Activated naive CD4-positive, alpha-beta T cell treated with anti-CD3 and anti-CD28 coated beads, Interleukin-2, amount 50 U/mL, for 24 hours (primary cell): Measurements from ENCODE around the gene GRWD1.
A peak's percentile ranks its signal among the peaks of the same experiment; 100 is the strongest.

Experiments used
- H3K27ac Mint-ChIP-seq: one replicate; pipeline ENCODE4 v1.8.0; 2021; ENCODE audit warnings: mild to moderate bottlenecking, mixed read lengths
- H3K27me3 Mint-ChIP-seq: one replicate; pipeline ENCODE4 v1.8.0; 2021; ENCODE audit warnings: mixed read lengths
- H3K36me3 Mint-ChIP-seq: one replicate; pipeline ENCODE4 v1.8.0; 2021; ENCODE audit warnings: mixed read lengths
- H3K4me1 Mint-ChIP-seq: one replicate; pipeline ENCODE4 v1.8.0; 2021; ENCODE audit warnings: mixed read lengths
- H3K4me3 Mint-ChIP-seq: one replicate; pipeline ENCODE4 v1.8.0; 2021; ENCODE audit warnings: mild to moderate bottlenecking, mixed read lengths
- H3K9me3 Mint-ChIP-seq: one replicate; pipeline ENCODE4 v1.8.0; 2021; ENCODE audit warnings: mixed read lengths

Gene GRWD1

GRCh38 chr19:48465215-48465614, 19.4 kb downstream of the GRWD1 start:
- H3K36me3 Mint-ChIP-seq, result peaks cover 1% of the 10 kb centered on the region
- H3K27me3 Mint-ChIP-seq, result no peaks in the 10 kb centered on the region
- H3K4me1 Mint-ChIP-seq, result peaks cover 19% of the 10 kb centered on the region
- H3K27ac Mint-ChIP-seq, result no peak overlapping the region
- no peak overlapping the region for H3K4me3 Mint-ChIP-seq
- no peaks in the 10 kb centered on the region for H3K9me3 Mint-ChIP-seq

- Mint-ChIP-seq H3K36me3 (peaks cover 3% of the 10 kb centered on the region), H3K4me1 (peaks cover 24% of the 10 kb centered on the region), H3K27ac (no peak overlapping the region), H3K27me3 (no peaks in the 10 kb centered on the region), H3K4me3 (no peak overlapping the region), H3K9me3 (no peaks in the 10 kb centered on the region)
Observed at GRCh38 chr19:48466561-48467325, 21.0 kb downstream of the GRWD1 start.

- Mint-ChIP-seq H3K27ac (peak overlapping the region; percentile 94), H3K9me3 (no peaks in the 10 kb centered on the region), H3K27me3 (no peaks in the 10 kb centered on the region), H3K36me3 (peaks cover 2% of the 10 kb centered on the region), H3K4me1 (peaks cover 31% of the 10 kb centered on the region), H3K4me3 (peak overlapping the region; percentile 97)
Observed at GRCh38 chr19:48468772-48469288, 23.0 kb downstream of the GRWD1 start.

DNA sequence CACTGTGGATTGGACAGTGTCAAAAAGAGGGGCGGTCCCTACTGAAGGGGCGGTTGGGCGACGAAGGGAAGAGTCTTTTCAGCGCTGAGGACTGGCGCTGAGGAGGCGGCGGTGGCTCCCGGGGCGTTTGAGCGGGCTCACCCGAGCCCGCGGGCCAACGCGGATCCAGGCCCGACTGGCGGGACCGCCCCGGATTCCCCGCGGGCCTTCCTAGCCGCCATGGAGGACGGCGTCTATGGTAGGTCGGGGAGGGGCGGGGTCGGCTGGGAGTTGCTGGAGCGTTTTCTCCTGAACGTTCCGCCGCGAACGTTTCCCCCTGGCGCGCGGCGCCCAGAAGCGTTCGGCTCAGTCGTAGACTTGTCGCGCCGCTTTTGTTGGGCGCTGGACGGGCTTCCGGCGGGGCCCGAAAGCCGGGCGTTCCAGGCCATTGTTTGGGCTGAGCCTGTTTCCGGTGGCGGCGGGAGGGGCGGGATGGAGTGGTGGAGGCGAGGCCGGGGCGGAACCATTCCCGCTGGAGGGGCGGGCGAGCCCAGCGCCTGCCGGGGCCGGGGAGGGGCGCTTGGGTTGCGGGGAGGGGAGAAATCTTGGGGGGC, 23.6 kb downstream of the GRWD1 start, which contains the start of gene CYTH2:
Gene CYTH2 (plus strand): TSS at position 81 of the 593 bp plus-strand sequence. CDS start 139 bp downstream, at position 220.
- Mint-ChIP-seq H3K4me3 (peak within 1 kb of the TSS; percentile 97), H3K9me3 (no peaks in the 10 kb centered on the region), H3K27me3 (no peaks in the 10 kb centered on the region), H3K4me1 (peaks cover 31% of the 10 kb centered on the region), H3K27ac (peak within 1 kb of the TSS; percentile 94), H3K36me3 (peaks cover 2% of the 10 kb centered on the region)

- Mint-ChIP-seq H3K27me3 (no peaks in the 10 kb centered on the region), H3K4me1 (peaks cover 31% of the 10 kb centered on the region), H3K36me3 (peaks cover 2% of the 10 kb centered on the region), H3K4me3 (peak overlapping the region; percentile 97), H3K9me3 (no peaks in the 10 kb centered on the region), H3K27ac (peak overlapping the region; percentile 59)
Observed at GRCh38 chr19:48469934-48470680, 24.3 kb downstream of the GRWD1 start.

DNA sequence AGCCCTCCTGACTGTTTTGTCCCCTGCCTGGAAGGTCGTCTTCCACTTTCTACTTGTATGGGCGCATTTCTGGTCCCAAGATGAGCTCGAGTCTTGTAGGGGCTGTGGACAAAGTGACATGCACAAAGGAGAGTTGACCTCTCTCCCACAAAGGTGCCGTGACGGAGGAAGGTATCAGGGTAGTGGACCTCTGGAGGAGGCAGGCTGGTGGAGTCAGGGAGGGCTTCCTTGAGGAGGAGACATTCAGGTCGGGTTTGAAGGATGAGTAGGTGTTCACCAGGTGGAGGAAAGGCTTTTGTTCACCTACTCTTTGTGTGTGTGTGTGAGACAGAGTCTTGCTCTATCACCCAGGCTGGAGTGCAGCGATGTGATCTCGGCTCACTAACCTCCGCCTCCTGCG, 25.1 kb downstream of the GRWD1 start:
- Mint-ChIP-seq H3K9me3 (no peaks in the 10 kb centered on the region), H3K27ac (no peak overlapping the region), H3K36me3 (peaks cover 3% of the 10 kb centered on the region), H3K4me3 (peak overlapping the region; percentile 27), H3K27me3 (no peaks in the 10 kb centered on the region), H3K4me1 (peaks cover 31% of the 10 kb centered on the region)

DNA sequence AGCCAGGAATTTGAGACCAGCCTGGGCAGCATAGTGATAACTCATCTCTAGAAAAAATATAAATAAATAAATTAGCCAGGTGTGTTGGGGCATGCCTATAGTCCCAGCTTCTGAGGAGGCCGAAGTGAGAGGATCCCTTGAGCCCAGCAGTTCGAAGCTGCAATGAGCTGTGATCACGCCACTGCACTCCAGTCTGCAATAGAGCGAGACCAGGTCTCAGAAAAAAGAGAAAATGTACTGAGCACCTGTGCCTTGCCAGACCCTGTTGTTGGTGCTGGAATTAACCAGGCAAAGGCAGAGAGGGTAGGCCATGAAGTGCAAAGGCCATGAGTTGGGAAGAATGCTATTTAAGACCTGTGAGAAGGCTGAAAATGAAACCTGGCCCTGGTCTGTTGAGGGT, 26.1 kb downstream of the GRWD1 start:
- Mint-ChIP-seq H3K9me3 (no peaks in the 10 kb centered on the region), H3K36me3 (peaks cover 3% of the 10 kb centered on the region), H3K27me3 (no peaks in the 10 kb centered on the region), H3K4me1 (peaks cover 31% of the 10 kb centered on the region), H3K4me3 (no peak overlapping the region), H3K27ac (no peak overlapping the region)

DNA sequence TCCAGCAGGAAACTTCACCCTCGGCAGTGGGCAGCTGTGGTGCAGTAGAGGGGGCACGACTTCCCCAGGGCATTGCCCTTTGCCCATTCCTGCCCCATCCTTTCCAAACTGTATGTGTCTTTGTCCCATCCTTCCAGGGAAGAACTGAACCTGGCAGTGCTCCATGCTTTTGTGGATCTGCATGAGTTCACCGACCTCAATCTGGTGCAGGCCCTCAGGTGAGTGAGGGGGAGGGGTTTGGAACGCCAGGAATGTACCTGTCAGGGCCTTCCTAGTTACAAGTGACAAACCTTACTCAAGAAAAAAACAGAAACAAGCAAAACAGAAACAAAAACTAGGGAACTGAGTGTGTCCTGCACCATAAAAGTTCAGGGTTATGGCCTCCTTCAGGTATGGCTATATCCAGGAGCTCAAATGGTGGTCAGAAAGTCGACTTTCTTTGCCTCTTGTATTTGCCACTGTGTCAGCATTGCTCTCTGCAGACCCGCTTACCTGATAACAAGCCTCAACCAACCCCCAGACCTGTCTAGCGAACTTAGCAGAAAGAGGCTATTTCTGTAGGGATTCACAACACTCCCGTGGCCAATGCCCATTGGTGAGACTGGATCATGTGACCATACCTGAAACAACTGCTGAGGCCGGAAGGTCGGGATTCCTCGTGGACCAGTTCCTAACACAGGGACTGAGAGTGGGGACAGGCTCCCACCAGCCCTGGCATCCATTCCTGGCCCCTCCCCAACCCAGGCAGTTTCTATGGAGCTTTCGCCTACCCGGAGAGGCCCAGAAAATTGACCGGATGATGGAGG, 27.6 kb downstream of the GRWD1 start:
- H3K27me3 Mint-ChIP-seq, result no peaks in the 10 kb centered on the region
- H3K27ac Mint-ChIP-seq, result peak overlapping the region; percentile 23
- H3K36me3 Mint-ChIP-seq, result peaks cover 3% of the 10 kb centered on the region
- no peak overlapping the region for H3K4me3 Mint-ChIP-seq
- peaks cover 25% of the 10 kb centered on the region for H3K4me1 Mint-ChIP-seq
- H3K9me3 Mint-ChIP-seq, result no peaks in the 10 kb centered on the region

GRCh38 chr19:48474084-48474592, 28.4 kb downstream of the GRWD1 start:
- H3K9me3 Mint-ChIP-seq, result no peaks in the 10 kb centered on the region
- H3K4me3 Mint-ChIP-seq, result no peak overlapping the region
- H3K36me3 Mint-ChIP-seq, result peaks cover 3% of the 10 kb centered on the region
- H3K27ac Mint-ChIP-seq, result no peak overlapping the region
- H3K27me3 Mint-ChIP-seq, result no peaks in the 10 kb centered on the region
- peaks cover 17% of the 10 kb centered on the region for H3K4me1 Mint-ChIP-seq

DNA sequence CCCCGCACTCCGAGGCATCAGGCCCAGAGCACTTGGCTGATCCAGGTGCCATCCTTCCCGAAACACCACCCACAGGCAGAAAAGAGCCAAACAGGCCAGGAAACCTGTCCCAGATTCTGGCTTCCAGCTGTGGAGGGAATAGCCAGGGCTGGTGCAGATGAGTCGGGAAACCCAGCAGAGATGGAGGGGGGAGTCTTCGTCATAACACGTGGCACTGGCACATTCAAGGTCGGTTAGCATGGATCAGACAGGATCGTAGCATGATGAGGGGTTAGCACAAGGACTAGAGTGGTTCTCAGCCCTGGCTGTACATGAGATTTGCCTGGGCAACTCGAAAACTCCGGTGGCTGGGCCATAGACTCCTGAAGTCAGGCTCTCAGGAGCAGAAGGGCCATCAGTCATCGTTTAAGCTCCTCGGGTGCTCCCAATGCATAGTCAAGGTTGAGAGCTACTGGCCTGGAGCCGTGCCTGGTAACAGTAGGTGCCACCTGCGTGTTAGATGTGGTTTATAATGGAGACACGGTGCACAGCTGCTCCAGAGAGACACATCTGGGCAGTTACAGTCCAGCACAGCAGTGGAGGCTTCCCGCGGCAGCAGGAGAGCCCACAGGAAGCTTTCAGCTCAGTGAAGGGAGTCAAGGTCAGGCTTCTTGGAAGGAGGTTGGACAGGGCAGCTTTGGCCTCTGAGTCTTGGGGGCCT, 29.7 kb downstream of the GRWD1 start:
- peak overlapping the region; percentile 64 for H3K27ac Mint-ChIP-seq
- peak overlapping the region; percentile 8 for H3K4me3 Mint-ChIP-seq

DNA sequence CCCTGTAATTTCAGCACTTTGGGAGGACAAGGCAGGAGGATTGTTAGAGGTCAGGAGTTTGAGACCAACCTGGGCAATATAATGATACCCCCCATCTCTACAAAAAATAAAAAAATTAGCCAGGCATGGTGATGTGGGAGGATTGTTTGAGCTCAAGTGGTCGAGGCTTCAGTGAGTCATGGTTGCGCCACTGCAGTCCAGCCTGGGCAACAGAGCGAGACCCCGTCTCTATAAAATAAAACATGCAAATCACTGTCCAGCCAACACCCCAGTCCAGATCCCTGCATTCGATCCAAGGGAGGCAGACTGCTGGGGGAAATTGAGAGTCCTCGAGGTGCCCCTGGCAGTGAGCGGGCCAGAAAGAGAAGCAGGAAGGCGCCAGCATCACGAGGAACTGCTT, 30.4 kb downstream of the GRWD1 start:
- Mint-ChIP-seq H3K27ac (no peak overlapping the region), H3K36me3 (peaks cover 1% of the 10 kb centered on the region), H3K27me3 (no peaks in the 10 kb centered on the region), H3K4me3 (no peak overlapping the region), H3K9me3 (no peaks in the 10 kb centered on the region), H3K4me1 (peaks cover 21% of the 10 kb centered on the region)

More for the DNA sequence above, 29.7 kb downstream of the GRWD1 start:
- H3K36me3 Mint-ChIP-seq, result peaks cover 3% of the 10 kb centered on the region
- no peaks in the 10 kb centered on the region for H3K27me3 Mint-ChIP-seq
- H3K4me1 Mint-ChIP-seq, result peaks cover 18% of the 10 kb centered on the region
- H3K9me3 Mint-ChIP-seq, result no peaks in the 10 kb centered on the region

DNA sequence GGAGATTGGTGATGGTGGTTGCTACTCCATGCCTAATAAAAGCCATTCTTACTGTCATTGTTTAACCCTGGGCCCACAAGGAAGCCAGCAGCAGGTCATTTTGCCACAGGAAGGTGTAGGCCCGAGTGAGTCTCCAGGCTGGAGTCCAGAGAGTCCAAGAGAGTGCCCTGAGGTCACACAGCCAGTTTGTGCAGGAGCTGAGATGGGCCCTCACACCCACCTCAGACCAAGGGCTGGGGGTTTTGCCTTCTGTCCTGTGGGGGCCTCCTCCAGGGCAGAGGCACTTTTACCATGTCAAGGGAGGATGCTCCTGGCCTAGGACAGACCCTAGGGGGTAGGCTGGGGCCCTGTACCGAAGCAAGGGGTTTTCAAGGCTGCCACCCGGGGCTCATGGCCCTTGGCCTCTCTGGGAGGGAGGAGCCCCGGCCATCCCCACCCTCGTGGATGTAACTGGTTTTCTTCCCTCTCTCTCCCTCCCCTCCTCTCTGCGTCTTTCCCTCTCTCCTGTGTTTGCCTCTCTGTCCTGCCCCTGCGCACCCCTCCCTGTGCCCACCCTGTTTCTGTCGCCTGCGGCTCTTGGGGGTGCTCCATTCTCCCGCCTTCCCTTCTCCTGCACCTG, 31.4 kb downstream of the GRWD1 start:
- H3K27ac Mint-ChIP-seq, result no peak overlapping the region
- no peaks in the 10 kb centered on the region for H3K27me3 Mint-ChIP-seq
- H3K9me3 Mint-ChIP-seq, result no peaks in the 10 kb centered on the region
- no peak overlapping the region for H3K4me3 Mint-ChIP-seq
- peaks cover 1% of the 10 kb centered on the region for H3K36me3 Mint-ChIP-seq
- H3K4me1 Mint-ChIP-seq, result peaks cover 31% of the 10 kb centered on the region

DNA sequence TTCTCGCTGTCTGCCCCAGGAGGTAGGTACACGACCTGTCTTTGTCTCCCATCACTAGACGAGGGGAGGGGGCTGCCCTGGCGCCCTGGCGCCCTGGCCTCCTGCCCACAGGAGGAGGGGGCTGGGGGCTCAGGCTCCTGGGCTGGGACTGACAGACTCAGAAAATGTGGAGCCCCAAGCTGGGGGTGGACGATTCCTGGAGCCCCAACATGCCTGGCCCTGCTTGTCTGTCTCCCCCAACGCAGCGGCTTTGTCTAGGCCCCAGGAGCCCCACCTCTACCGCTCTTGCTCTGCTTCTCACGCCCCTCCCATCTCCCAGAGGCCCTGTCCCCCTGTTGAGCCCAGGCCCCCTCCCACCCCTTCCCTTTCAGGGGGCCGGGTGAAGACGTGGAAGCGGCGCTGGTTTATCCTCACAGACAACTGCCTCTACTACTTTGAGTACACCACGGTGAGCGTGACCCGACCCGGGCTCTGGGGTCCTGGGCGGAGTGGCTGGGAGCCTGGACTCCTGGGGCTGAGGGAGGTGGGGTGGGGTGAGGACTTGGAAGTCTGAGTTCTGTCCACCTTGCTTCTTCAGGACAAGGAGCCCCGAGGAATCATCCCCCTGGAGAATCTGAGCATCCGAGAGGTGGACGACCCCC, 32.0 kb downstream of the GRWD1 start:
- Mint-ChIP-seq H3K27ac (no peak overlapping the region), H3K9me3 (no peaks in the 10 kb centered on the region), H3K4me1 (peaks cover 30% of the 10 kb centered on the region), H3K36me3 (peaks cover 1% of the 10 kb centered on the region), H3K27me3 (no peaks in the 10 kb centered on the region), H3K4me3 (no peak overlapping the region)
